Natural killer cell (primary cell): ENCODE data around the gene TEX11. TPM values are rescaled to one million over a fixed set of nuclear protein-coding genes. Genes with fewer than 3 reads are reported as not detected.

Source experiments
- ATAC-seq, 3 donors: fragments of 150-1000 bp in 2 of 3; fragments of 200-7000 bp in 1 of 3; cut with Tn5 transposase; 1 replicate in 1 of 3; 2 replicates in 2 of 3; pipeline ENCODE4 v1.10.0; 2021; ENCODE audit warnings: mild to moderate bottlenecking in 2 of 3, moderate library complexity in 2 of 3
- DNase-seq, 2 donors: peaks; one replicate each; pipeline versions ENCODE4 v3.0.0 to v3.0.0-alpha.2; 2013 to 2021; ENCODE audit warnings: mixed read lengths in 1 of 2
- H3K27ac ChIP-seq: one replicate; pipeline ENCODE4 v1.5.1; 2013; ENCODE audit warnings: mild to moderate bottlenecking, low read length
- H3K27me3 ChIP-seq: one replicate; pipeline ENCODE4 v1.6.1; 2013; ENCODE audit warnings: low read length; ENCODE audit not compliant: control insufficient read depth, insufficient read depth
- H3K36me3 ChIP-seq: one replicate; pipeline ENCODE4 v1.6.1; 2013; ENCODE audit warnings: low read length; ENCODE audit not compliant: control insufficient read depth, insufficient read depth
- H3K4me1 ChIP-seq: one replicate; pipeline ENCODE4 v1.6.1; 2013; ENCODE audit warnings: low read length; ENCODE audit not compliant: control insufficient read depth, insufficient read depth
- H3K4me3 ChIP-seq: one replicate; pipeline ENCODE4 v1.5.1; 2013; ENCODE audit warnings: low read length
- H3K9me3 ChIP-seq: one replicate; pipeline ENCODE4 v1.6.1; 2013; ENCODE audit warnings: low read length; ENCODE audit not compliant: control insufficient read depth, insufficient read depth
- H3K27ac Mint-ChIP-seq, 2 donors: one replicate each; pipeline ENCODE4 v1.8.0; 2022; ENCODE audit warnings: mild to moderate bottlenecking in 2 of 2, mixed read lengths in 2 of 2, moderate library complexity in 1 of 2
- H3K27me3 Mint-ChIP-seq, 2 donors: one replicate each; pipeline ENCODE4 v1.8.0; 2022; ENCODE audit warnings: low read depth in 2 of 2, mixed read lengths in 2 of 2
- H3K36me3 Mint-ChIP-seq: one replicate; pipeline ENCODE4 v1.8.0; 2022; ENCODE audit warnings: mixed read lengths
- H3K4me1 Mint-ChIP-seq, 2 donors: one replicate each; pipeline ENCODE4 v1.8.0; 2022; ENCODE audit warnings: mixed read lengths in 2 of 2
- H3K4me3 Mint-ChIP-seq: one replicate; pipeline ENCODE4 v1.8.0; 2022; ENCODE audit warnings: mild to moderate bottlenecking, moderate library complexity, mixed read lengths
- H3K9me3 Mint-ChIP-seq, 2 donors: one replicate each; pipeline ENCODE4 v1.8.0; 2022; ENCODE audit warnings: mixed read lengths in 2 of 2
- WGBS: methylation state at CpG from one replicate; pipeline ENCODE4 v1.1.7; 2013; ENCODE audit warnings: missing lambda C conversion rate; ENCODE audit not compliant: insufficient coverage; 5-methylcytosine and 5-hydroxymethylcytosine counted together
- intact Hi-C: fragments of 100-400 bp; cut with micrococcal nuclease; formaldehyde crosslinking; loops from one replicate; pipeline ENCODE4 v1.14.2; 2022
- total RNA-seq, 4 donors: library from RNA; stranded (reverse); fragments of 120-200 nt in 1 of 4; gene quantifications; one replicate each; pipeline versions ENCODE4 v1.2.3 to v1.2.4, GENCODE V29; 2013 to 2022
- TF ChIP-seq, protein P1 (sequence below): fragments of 200-600 bp; IDR thresholded peaks from one replicate; pipeline ENCODE4 v1.8.0; 2022; ENCODE audit warnings: antibody characterized with exemption

TEX11 gene
- total RNA-seq, 3 donors from 2014 or later (not counting 1 experiment from before 2014, with no cell fraction given) = not detected

DNA sequence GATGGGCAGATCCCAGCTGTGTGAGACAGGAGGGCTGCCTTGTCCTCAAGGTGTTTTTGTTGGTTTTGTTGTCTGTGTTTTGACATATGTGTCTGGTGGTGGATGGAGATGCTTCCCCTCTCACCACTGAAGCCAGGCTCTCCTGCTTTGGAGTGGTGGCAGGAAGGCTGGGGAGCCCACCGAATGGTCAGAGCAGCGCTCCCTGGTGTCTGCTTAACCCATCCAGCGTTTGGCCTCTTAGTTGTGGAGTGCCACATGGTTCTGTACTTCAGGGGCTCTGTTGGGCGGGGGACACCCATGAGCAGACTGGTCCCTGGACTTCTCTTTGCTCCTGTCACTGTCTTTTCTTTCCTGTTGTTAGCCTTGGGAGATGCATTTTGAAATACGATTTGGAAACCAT lies 412.0 kb downstream of the TEX11 start:
- TF ChIP-seq, protein P1, sequence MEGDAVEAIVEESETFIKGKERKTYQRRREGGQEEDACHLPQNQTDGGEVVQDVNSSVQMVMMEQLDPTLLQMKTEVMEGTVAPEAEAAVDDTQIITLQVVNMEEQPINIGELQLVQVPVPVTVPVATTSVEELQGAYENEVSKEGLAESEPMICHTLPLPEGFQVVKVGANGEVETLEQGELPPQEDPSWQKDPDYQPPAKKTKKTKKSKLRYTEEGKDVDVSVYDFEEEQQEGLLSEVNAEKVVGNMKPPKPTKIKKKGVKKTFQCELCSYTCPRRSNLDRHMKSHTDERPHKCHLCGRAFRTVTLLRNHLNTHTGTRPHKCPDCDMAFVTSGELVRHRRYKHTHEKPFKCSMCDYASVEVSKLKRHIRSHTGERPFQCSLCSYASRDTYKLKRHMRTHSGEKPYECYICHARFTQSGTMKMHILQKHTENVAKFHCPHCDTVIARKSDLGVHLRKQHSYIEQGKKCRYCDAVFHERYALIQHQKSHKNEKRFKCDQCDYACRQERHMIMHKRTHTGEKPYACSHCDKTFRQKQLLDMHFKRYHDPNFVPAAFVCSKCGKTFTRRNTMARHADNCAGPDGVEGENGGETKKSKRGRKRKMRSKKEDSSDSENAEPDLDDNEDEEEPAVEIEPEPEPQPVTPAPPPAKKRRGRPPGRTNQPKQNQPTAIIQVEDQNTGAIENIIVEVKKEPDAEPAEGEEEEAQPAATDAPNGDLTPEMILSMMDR = no peak
- DNase-seq (no peak), ATAC-seq (no peak)
- no peak overlapping the region for H3K27ac ChIP-seq
- no peaks in the 10 kb centered on the region for H3K27me3 ChIP-seq
- no peaks in the 10 kb centered on the region for H3K4me1 Mint-ChIP-seq
- H3K4me1 ChIP-seq = no peaks in the 10 kb centered on the region
- H3K9me3 Mint-ChIP-seq = no peaks in the 10 kb centered on the region
- no peaks in the 10 kb centered on the region for H3K36me3 Mint-ChIP-seq
- no peaks in the 10 kb centered on the region for H3K27me3 Mint-ChIP-seq
- intact Hi-C loops = no loop called here
- no peak overlapping the region for H3K4me3 Mint-ChIP-seq
- no peaks in the 10 kb centered on the region for H3K9me3 ChIP-seq
- H3K27ac Mint-ChIP-seq = no peak overlapping the region
- no peak overlapping the region for H3K4me3 ChIP-seq
- WGBS = 76% methylated on average over 5 of the region's 5 CpGs
- peaks cover 28% of the 10 kb centered on the region for H3K36me3 ChIP-seq

DNA sequence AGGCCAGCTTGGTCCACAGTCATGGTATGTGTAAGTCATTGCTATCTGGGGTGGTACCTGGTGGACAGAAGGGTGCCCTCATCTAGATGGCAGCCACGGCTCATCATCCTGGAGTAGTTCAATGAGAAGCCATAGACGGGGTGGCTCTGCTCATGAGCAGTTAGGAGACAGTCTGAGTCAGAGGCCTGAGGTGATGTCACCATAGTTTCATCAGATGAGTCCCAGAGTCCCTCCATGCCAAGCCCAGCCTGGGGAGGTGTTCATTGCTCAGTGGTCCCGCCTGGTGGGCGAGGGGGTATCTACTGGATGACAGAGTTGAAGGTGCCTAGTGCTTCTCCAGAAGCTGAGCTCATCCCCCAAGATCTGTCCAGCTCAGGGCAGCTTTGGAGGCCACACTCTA lies 414.1 kb downstream of the TEX11 start:
- TF ChIP-seq, protein P1 = no peak
- intact Hi-C loops = no loop called here
- Mint-ChIP-seq H3K4me3 (no peak overlapping the region), H3K9me3 (no peaks in the 10 kb centered on the region), H3K27ac (no peak overlapping the region), H3K27me3 (no peaks in the 10 kb centered on the region), H3K4me1 (peaks cover 0 to 4% of the 10 kb centered on the region in 2 donors), H3K36me3 (no peaks in the 10 kb centered on the region)
- DNase-seq (no peak), ATAC-seq (no peak)
- 92% methylated on average over 4 of the region's 4 CpGs for WGBS
- Histone ChIP-seq H3K36me3 (peaks cover 23% of the 10 kb centered on the region), H3K27ac (no peak overlapping the region), H3K4me1 (no peaks in the 10 kb centered on the region), H3K27me3 (no peaks in the 10 kb centered on the region), H3K9me3 (no peaks in the 10 kb centered on the region), H3K4me3 (no peak overlapping the region)

DNA sequence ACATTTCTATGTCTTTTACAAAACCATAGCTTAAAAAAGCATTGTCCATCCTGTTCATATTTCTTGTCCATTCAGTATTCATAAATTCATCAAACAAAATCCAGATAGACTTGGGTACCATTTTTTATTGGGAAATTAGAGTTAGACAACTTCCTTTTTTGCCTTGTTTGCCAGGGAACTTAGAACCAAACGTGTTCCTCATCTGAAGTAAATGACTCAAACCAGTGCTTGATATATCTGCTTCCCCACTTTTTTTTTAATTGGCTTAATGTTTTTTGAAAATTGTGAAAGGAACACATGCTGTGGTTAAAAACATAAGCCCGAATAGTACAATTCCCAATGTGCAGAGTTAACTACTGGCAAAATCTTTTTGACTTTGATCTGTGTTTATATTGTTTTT lies 419.7 kb downstream of the TEX11 start:
- no peak overlapping the region for H3K27ac Mint-ChIP-seq
- H3K4me1 ChIP-seq = no peaks in the 10 kb centered on the region
- no peak overlapping the region for H3K27ac ChIP-seq
- H3K36me3 Mint-ChIP-seq = no peaks in the 10 kb centered on the region
- ATAC-seq = no peak
- no peaks in the 10 kb centered on the region for H3K27me3 Mint-ChIP-seq
- intact Hi-C loops = no loop called here
- H3K36me3 ChIP-seq = peaks cover 8% of the 10 kb centered on the region
- no peaks in the 10 kb centered on the region for H3K27me3 ChIP-seq
- H3K4me3 ChIP-seq = no peak overlapping the region
- WGBS = 100% methylated on average over 1 of the region's 2 CpGs
- no peak overlapping the region for H3K4me3 Mint-ChIP-seq
- peaks cover 0 to 4% of the 10 kb centered on the region in 2 donors for H3K4me1 Mint-ChIP-seq
- DNase-seq = no peak
- H3K9me3 ChIP-seq = no peaks in the 10 kb centered on the region
- no peaks in the 10 kb centered on the region for H3K9me3 Mint-ChIP-seq
- TF ChIP-seq, protein P1 = no peak

DNA sequence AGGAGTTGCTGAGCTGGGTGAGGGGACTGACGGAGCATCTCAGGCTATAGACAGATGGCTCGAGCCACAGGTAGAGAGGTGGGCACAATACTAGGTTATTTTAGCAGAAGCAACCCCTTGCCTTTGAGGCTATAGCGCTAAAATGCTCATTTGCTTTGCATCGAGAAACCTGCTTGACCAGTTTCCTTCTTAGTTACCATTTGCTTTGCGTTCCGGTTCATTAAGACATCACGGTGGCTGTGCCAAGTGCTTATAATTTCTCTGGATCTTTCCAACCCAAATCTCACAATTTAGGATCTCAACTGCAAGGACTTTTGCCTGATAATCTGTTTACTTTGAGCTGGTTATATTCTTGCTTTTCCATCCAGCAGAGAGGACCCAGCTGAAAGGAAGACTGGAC lies 423.0 kb downstream of the TEX11 start:
- 96% methylated on average over 7 of the region's 7 CpGs for WGBS
- no peak for ATAC-seq
- H3K36me3 Mint-ChIP-seq = no peaks in the 10 kb centered on the region

More for the DNA sequence above, 423.0 kb downstream of the TEX11 start:
- intact Hi-C loops = no loop called here
- TF ChIP-seq, protein P1 = no peak
- no peak overlapping the region for H3K4me3 ChIP-seq
- H3K27ac Mint-ChIP-seq = no peak overlapping the region
- H3K36me3 ChIP-seq = peaks cover 3% of the 10 kb centered on the region
- no peak overlapping the region for H3K27ac ChIP-seq
- no peak for DNase-seq
- H3K4me3 Mint-ChIP-seq = no peak overlapping the region
- no peaks in the 10 kb centered on the region for H3K27me3 Mint-ChIP-seq
- peaks cover 0 to 9% of the 10 kb centered on the region in 2 donors for H3K4me1 Mint-ChIP-seq
- no peaks in the 10 kb centered on the region for H3K9me3 ChIP-seq
- H3K9me3 Mint-ChIP-seq = no peaks in the 10 kb centered on the region
- H3K4me1 ChIP-seq = no peaks in the 10 kb centered on the region
- H3K27me3 ChIP-seq = no peaks in the 10 kb centered on the region
